Measurements from ENCODE around the gene PALMD.

DNA sequence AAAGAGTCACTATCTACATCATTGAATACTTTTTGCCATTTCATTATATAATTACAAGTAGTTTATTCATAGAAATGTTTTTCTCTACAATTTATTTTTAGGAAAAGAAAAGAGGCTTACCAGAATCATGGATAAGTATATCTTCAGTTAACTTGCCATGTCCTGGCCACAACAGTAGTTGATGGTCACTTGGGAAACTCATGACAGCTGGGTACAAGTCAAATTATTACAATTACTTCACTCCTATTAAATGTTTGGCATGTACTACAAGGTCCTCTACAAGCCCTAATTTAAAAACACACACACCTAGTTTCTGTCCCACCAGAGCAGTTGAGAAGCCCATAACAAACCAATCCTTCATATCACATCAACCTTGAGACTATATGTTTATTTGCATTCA, 29.4 kb downstream of the PALMD start:
- TF ChIP-seq, protein P1, sequence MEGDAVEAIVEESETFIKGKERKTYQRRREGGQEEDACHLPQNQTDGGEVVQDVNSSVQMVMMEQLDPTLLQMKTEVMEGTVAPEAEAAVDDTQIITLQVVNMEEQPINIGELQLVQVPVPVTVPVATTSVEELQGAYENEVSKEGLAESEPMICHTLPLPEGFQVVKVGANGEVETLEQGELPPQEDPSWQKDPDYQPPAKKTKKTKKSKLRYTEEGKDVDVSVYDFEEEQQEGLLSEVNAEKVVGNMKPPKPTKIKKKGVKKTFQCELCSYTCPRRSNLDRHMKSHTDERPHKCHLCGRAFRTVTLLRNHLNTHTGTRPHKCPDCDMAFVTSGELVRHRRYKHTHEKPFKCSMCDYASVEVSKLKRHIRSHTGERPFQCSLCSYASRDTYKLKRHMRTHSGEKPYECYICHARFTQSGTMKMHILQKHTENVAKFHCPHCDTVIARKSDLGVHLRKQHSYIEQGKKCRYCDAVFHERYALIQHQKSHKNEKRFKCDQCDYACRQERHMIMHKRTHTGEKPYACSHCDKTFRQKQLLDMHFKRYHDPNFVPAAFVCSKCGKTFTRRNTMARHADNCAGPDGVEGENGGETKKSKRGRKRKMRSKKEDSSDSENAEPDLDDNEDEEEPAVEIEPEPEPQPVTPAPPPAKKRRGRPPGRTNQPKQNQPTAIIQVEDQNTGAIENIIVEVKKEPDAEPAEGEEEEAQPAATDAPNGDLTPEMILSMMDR (IDR thresholded peaks at IDR 0.05; ENCODE audit: low read length) = no peak
- TF ChIP-seq EZH2 (optimal IDR thresholded peaks at IDR 0.05; ENCODE audit: low read depth, low read length) (no peak), EZH2phosphoT487 (IDR thresholded peaks at IDR 0.05; ENCODE audit: low read length) (no peak)
